Measurements from ENCODE around the gene NRN1. TPM values are rescaled to one million over a fixed set of nuclear protein-coding genes. Genes with fewer than 3 reads are reported as not detected.

Gene NRN1
- total RNA-seq = 0.39 and 16.3 TPM in 2 replicates

GRCh38 chr6:6006428-6007365, at the start of gene NRN1:
NRN1 (minus strand) TSS chr6:6006925; CDS start chr6:6006749, 176 bp downstream.

All from smooth muscle cell of the pulmonary artery (primary cell).